ENCODE data around the gene PTGR2.

The PTGR2 gene

DNA sequence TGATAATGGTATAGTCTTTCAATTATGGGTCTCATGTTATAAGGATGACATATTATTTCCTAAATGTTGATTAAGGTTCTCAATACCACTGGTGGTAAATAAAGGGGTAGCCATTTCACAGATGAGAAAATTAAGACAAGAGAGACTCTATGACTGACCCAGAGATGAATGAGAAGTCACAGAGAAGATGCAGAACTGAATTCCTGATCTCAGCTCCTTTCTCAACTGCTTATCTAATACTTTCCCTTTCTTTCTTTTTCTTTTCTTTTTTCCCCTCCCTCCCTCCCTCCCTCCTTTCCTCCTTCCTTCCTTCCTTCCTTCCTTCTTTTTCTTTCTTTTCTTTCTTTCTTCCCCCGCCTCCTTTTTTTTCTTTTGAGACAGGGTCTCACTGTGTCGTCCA, 8.3 kb upstream of the PTGR2 start:
- TF ChIP-seq, protein P1, sequence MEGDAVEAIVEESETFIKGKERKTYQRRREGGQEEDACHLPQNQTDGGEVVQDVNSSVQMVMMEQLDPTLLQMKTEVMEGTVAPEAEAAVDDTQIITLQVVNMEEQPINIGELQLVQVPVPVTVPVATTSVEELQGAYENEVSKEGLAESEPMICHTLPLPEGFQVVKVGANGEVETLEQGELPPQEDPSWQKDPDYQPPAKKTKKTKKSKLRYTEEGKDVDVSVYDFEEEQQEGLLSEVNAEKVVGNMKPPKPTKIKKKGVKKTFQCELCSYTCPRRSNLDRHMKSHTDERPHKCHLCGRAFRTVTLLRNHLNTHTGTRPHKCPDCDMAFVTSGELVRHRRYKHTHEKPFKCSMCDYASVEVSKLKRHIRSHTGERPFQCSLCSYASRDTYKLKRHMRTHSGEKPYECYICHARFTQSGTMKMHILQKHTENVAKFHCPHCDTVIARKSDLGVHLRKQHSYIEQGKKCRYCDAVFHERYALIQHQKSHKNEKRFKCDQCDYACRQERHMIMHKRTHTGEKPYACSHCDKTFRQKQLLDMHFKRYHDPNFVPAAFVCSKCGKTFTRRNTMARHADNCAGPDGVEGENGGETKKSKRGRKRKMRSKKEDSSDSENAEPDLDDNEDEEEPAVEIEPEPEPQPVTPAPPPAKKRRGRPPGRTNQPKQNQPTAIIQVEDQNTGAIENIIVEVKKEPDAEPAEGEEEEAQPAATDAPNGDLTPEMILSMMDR (IDR thresholded peaks at IDR 0.05; ENCODE audit: low read depth, low read length, missing control alignments): no peak
- DNase-seq (ENCODE audit: extremely low read depth, low read depth): no peak
- H3K4me3 ChIP-seq (replicated peaks; ENCODE audit: low read depth, low read length): no peak overlapping the region

DNA sequence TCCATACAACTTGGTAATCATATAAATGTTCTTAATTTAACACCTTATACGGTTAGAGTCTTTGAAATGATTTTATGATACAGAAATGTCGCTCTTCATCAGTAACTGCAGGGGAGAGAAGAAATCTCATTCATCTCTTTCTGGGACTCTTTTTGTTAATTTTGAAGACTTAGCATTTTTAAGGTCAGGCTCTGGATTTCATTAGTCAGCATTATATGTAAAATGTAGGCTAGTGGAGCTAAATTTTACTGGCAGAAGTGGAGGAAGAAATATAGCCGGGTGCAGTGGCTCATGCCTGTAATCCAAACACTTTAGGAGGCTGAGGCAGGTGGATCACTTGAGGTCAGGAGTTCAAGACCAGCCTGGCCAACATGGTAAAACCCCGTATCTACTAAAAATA, 4.7 kb upstream of the PTGR2 start:
- no peak for DNase-seq (ENCODE audit: extremely low read depth, low read depth)
- no peak overlapping the region for H3K4me3 ChIP-seq (replicated peaks; ENCODE audit: low read depth, low read length)

DNA sequence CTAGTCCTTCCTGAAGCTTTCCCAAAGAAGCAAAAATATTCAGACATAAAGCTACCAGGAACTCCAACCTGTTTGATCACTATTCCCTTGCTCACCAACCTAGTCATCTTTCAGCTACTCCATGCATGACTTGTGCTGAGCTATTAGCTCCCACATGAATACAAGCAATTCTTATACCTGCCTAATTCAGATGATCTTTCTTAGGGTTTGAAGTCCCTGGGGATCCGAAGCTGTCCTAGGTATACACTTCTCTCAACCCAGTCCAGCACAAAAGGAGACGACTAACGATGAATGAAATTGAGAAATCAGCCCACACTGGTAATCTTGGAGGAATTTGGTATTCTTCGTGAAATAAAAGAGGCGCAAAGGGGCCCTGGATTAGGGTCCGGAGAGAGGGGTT, 631 bp upstream of the PTGR2 start:
- TF ChIP-seq, protein P1 (IDR thresholded peaks at IDR 0.05; ENCODE audit: low read depth, low read length, missing control alignments): no peak
- peak overlapping the region; percentile 75 for H3K4me3 ChIP-seq (replicated peaks; ENCODE audit: low read depth, low read length)
- no peak for DNase-seq (ENCODE audit: extremely low read depth, low read depth)

More for the DNA sequence above, 4.7 kb upstream of the PTGR2 start:
- TF ChIP-seq, protein P1 (IDR thresholded peaks at IDR 0.05; ENCODE audit: low read depth, low read length, missing control alignments): no peak

DNA sequence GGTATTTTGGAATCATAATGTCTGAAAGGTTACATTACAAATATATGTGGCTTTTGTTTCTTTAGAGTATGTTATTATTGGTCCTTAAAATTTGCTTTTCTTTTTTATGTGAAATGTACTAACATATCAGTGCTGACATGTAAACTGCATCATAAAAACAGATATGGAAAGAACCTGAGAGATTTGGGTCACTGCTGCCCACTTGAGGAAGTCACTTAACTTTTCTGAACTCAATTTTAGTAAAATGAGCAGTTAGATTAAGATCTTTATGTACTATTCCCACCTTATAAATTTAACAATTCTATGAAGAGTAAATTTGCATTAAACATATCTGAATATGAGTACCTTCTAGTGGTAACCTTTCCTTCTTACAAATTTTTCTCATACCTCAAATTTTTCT, 7.5 kb downstream of the PTGR2 start:
- DNase-seq (ENCODE audit: extremely low read depth, low read depth): no peak

DNA sequence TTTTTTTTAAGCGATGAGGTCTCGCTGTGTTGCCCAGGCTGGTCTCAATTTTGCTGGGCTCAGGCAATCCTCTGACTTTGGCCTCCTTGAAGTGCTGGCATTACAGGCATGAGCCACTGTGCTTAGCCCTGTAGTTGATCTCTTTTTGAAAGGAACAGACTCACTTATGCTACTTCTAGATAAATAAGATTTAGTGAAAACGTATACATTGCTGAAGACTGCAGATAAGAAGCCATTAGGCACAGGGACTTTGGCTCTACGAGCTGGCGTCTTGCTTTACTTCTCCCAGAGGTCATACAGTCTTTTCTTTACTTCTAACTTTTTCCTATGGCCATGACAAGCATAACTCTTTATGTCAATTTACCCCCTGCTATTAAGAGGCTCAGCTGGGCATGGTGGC, 9.4 kb downstream of the PTGR2 start:
- TF ChIP-seq, protein P1 (IDR thresholded peaks at IDR 0.05; ENCODE audit: low read depth, low read length, missing control alignments): no peak
- no peak for DNase-seq (ENCODE audit: extremely low read depth, low read depth)
- H3K4me3 ChIP-seq (replicated peaks; ENCODE audit: low read depth, low read length): no peak overlapping the region

More for the DNA sequence above, 7.5 kb downstream of the PTGR2 start:
- no peak overlapping the region for H3K4me3 ChIP-seq (replicated peaks; ENCODE audit: low read depth, low read length)
- TF ChIP-seq, protein P1 (IDR thresholded peaks at IDR 0.05; ENCODE audit: low read depth, low read length, missing control alignments): no peak

DNA sequence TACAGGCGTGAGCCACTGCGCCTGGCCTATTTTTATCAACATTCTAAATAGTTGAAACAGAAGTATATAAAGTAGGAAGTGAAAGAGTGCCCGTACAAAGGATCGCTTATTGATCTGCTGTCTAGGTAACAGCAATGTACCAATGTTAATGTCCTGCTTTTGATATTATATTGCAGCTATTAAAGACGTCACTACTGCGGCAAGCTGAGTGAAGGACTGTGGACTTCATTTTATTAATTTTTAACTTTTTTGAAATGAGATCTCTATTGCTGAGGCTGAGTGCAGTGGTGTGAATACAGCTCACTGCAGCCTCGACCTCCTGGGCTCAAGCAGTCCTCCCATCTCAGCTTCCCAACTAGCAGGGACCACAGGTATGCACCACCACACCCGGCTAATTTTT, 10.8 kb downstream of the PTGR2 start:
- no peak for DNase-seq (ENCODE audit: extremely low read depth, low read depth)
- H3K4me3 ChIP-seq (replicated peaks; ENCODE audit: low read depth, low read length): no peak overlapping the region
- TF ChIP-seq, protein P1 (IDR thresholded peaks at IDR 0.05; ENCODE audit: low read depth, low read length, missing control alignments): no peak

DNA sequence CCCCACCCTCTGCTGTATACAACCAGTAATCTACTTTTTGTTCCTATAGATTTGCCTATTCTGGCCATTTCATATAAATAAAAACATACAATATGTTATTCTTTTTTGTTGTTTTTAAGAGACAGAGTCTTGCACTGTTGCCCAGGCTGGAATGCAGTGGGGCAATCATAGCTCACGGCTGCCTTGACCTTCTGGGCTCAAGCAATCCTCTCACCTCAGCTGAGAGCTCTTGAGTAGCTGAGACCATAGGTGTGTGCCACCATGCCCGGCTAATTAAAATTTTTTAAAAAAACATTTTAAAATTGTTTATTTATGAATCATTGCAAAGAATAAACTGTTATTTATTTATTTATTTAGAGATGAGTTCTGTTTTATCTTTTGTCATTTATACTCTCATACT, 11.6 kb downstream of the PTGR2 start:
- DNase-seq (ENCODE audit: extremely low read depth, low read depth): no peak
- no peak overlapping the region for H3K4me3 ChIP-seq (replicated peaks; ENCODE audit: low read depth, low read length)

More for the DNA sequence above, 11.6 kb downstream of the PTGR2 start:
- TF ChIP-seq, protein P1 (IDR thresholded peaks at IDR 0.05; ENCODE audit: low read depth, low read length, missing control alignments): no peak

Measured in HFF-Myc (cell line).